Subcutaneous adipose tissue (tissue), 4 donors: ENCODE measurements around the gene MRTFB. TPM values are rescaled to one million over a fixed set of nuclear protein-coding genes. Genes with fewer than 3 reads are reported as not detected.

Source experiments
- total RNA-seq, 4 donors: library from RNA; depleted of rRNA; stranded (reverse); fragments of >200 nt; gene quantifications; one replicate each; pipeline ENCODE4 v1.1.0, GENCODE V29; 2016
- TF ChIP-seq, protein P1 (sequence below): fragments of 450-650 bp; IDR thresholded peaks from one replicate; pipeline ENCODE4 v1.5.1; 2016; ENCODE audit warnings: low read depth, mild to moderate bottlenecking, control low read depth, antibody characterized with exemption, moderate library complexity

Gene MRTFB
- total RNA-seq, 4 donors from 2014 or later: 48.1 to 92.1 (median 66.9) TPM

DNA sequence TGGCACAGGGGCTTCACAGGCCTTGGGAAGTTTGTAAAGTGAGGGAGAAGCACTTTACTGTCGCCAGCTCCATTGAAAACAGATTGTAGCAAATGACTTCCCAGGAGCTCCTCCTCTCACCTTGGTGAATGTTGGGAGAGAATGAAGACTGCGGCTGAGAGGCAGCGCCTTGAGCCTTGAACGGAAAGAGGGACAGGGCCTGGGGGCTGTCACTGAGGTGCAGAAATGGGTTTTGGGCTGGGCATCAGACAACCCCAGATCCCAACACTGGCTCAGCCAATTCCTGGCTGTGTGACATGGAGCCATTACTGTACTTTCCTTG, 603 bp upstream of the MRTFB start:
- TF ChIP-seq, protein P1, sequence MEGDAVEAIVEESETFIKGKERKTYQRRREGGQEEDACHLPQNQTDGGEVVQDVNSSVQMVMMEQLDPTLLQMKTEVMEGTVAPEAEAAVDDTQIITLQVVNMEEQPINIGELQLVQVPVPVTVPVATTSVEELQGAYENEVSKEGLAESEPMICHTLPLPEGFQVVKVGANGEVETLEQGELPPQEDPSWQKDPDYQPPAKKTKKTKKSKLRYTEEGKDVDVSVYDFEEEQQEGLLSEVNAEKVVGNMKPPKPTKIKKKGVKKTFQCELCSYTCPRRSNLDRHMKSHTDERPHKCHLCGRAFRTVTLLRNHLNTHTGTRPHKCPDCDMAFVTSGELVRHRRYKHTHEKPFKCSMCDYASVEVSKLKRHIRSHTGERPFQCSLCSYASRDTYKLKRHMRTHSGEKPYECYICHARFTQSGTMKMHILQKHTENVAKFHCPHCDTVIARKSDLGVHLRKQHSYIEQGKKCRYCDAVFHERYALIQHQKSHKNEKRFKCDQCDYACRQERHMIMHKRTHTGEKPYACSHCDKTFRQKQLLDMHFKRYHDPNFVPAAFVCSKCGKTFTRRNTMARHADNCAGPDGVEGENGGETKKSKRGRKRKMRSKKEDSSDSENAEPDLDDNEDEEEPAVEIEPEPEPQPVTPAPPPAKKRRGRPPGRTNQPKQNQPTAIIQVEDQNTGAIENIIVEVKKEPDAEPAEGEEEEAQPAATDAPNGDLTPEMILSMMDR: no peak

- TF ChIP-seq, protein P1: no peak
Observed at GRCh38 chr16:14071576-14072271, 605 bp downstream of the MRTFB start.

DNA sequence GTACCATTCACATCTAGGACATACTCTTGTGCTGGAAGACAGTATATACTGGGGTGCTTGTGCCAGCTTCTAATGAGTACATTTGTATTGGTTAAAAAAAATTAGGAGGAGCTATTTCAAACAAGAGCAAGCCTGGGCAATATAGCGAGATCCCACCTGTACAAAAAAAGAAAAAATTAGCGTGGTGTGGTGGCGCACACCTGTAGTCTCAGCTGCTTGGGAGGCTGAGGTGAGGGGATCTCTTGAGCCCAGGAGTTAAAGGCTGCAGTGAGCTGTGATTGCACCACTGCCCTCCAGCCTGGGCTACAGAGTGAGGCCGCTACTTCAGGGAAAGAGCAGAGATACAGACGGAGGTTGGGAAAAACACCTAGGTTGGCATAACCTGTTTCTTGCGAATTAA, 1.2 kb downstream of the MRTFB start:
- TF ChIP-seq, protein P1: no peak

DNA sequence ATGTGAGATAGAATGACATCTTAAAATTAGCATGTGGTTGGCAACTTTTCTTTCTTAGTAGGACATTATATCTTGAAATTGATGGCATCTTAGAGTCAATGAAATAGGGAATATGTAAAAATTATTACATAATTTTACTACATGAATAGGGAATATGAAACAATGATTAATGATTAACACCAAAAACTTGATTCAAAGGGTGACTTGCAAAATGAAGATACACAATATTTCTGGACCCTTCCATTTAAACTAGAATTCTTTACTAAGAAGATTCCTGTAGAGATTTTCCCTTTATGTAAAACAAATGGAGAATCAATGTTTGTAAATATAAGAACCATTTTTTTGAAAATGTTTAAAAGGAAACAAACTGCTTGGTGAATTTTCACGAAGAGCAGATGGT, 3.4 kb downstream of the MRTFB start:
- TF ChIP-seq, protein P1: no peak

DNA sequence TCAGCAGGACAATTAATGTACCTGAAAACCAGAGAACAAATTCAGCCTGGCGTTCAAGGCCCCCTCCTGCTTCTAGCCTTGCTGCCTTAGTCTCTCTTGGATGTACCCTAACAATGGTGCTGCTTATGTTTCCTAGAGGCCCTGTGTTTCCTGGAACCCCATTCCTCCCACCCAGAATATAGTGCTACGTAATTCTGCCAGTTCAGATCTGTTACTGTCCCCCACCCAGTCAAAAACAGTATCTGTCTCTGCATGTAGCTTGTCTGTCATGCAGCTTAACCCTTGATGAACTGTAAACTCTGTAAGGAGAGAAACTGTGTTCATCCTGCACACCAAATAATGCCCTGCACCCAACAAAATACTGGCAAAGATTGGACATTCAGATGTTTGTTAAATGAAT, 6.8 kb downstream of the MRTFB start:
- TF ChIP-seq, protein P1: no peak

DNA sequence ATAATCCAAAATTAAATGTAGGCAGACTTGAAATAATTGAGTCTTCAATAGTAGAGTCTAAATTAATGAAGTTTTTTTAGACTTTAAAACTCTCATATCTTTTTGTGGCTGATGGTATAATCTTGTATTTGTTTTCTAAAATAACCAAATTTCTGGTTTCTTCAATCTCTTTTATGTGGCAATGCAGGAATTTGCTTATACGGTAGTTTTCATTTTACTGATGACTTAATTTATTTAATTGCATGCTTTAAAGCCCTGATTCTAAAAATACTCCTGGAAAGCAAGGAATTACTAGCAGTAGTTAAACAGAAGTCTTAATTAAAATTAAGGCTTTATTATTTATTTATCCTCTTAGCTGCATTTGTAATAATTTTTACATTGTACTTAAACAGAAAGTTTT, 15.4 kb downstream of the MRTFB start:
- TF ChIP-seq, protein P1: no peak

DNA sequence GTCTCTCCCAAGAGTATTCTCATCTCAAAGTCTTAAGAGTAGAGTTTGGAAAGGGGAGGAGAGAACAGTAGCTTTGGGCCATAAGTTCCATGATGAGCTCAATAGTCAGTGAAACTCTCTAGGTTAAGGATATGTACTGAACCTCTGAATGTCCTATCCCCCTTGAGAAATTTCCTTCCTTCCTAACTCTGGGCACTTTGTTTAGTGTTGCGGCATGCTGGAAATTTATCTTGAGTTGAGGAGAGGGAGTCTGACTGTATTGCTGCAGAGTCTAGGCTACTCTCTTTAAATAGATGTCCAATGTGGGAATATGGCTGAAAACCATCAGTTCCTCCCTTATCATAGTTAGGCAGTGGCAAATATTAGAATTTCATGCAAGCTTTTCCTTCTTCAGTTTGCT, 16.1 kb downstream of the MRTFB start:
- TF ChIP-seq, protein P1: no peak
